Ectodermal cell (in vitro differentiated cells): ENCODE results near the gene PPM1N.
"Not testable (repeated sequence)": the region's sequence is repeated elsewhere in the genome, so short reads cannot be mapped to it uniquely, and the experiment has no call there.

Source experiments
- H3K27ac ChIP-seq: 2 replicates; pipeline ENCODE4 v1.7.0; 2013; ENCODE audit warnings: mild to moderate bottlenecking, low read depth, low read length; ENCODE audit not compliant: insufficient read depth, poor library complexity, severe bottlenecking
- H3K27me3 ChIP-seq: 2 replicates; pipeline ENCODE4 v1.7.0; 2013; ENCODE audit warnings: mild to moderate bottlenecking, low read length; ENCODE audit not compliant: insufficient read depth, control insufficient read depth, poor library complexity, severe bottlenecking
- H3K36me3 ChIP-seq: one replicate; pipeline ENCODE4 v1.7.0; 2013; ENCODE audit warnings: low read length; ENCODE audit not compliant: control insufficient read depth, insufficient read depth
- H3K4me1 ChIP-seq: one replicate; pipeline ENCODE4 v1.7.0; 2013; ENCODE audit warnings: low read length; ENCODE audit not compliant: control insufficient read depth, insufficient read depth
- H3K4me3 ChIP-seq: 2 replicates; pipeline ENCODE4 v1.7.0; 2013; ENCODE audit warnings: low read depth, low read length, control low read depth; ENCODE audit not compliant: insufficient read depth
- H3K9me3 ChIP-seq: 2 replicates; pipeline ENCODE4 v1.7.0; 2013; ENCODE audit warnings: mild to moderate bottlenecking, low read length, moderate library complexity; ENCODE audit not compliant: control insufficient read depth
- WGBS, 2 experiments: methylation state at CpG; one replicate each; pipeline ENCODE4 v1.1.7; 2013; ENCODE audit warnings: missing lambda C conversion rate in 2 of 2; 5-methylcytosine and 5-hydroxymethylcytosine counted together

The PPM1N gene

GRCh38 chr19:45508417-45508860 is 10.2 kb downstream of the PPM1N start:
- 0% methylated on average over 25 to 26 of the region's 26 CpGs for WGBS, 2 experiments
- H3K4me1 ChIP-seq = peaks cover 15% of the 10 kb centered on the region

GRCh38 chr19:45508861-45509691 is 10.8 kb downstream of the PPM1N start:
- Histone ChIP-seq H3K4me3 (peak overlapping the region; percentile 97), H3K27ac (peak overlapping the region; percentile 44)
- 2% methylated on average over 25 to 28 of the region's 28 CpGs for WGBS, 2 experiments

More at GRCh38 chr19:45508417-45508860, 10.2 kb downstream of the PPM1N start:
- no peaks in the 10 kb centered on the region for H3K27me3 ChIP-seq
- H3K36me3 ChIP-seq = no peaks in the 10 kb centered on the region
- no peaks in the 10 kb centered on the region for H3K9me3 ChIP-seq
- H3K27ac ChIP-seq = no peak overlapping the region
- H3K4me3 ChIP-seq = peak overlapping the region; percentile 97

GRCh38 chr19:45509692-45510015 is 11.4 kb downstream of the PPM1N start:
- Histone ChIP-seq H3K27ac (no peak overlapping the region), H3K4me3 (peak overlapping the region; percentile 97), H3K27me3 (no peaks in the 10 kb centered on the region), H3K4me1 (peaks cover 15% of the 10 kb centered on the region), H3K36me3 (no peaks in the 10 kb centered on the region), H3K9me3 (no peaks in the 10 kb centered on the region)
- WGBS, 2 experiments = 22 to 42% methylated on average over 3 of the region's 3 CpGs

More at GRCh38 chr19:45508861-45509691, 10.8 kb downstream of the PPM1N start:
- H3K9me3 ChIP-seq = no peaks in the 10 kb centered on the region
- H3K4me1 ChIP-seq = peaks cover 15% of the 10 kb centered on the region
- no peaks in the 10 kb centered on the region for H3K36me3 ChIP-seq
- no peaks in the 10 kb centered on the region for H3K27me3 ChIP-seq

GRCh38 chr19:45510352-45510751 is 12.1 kb downstream of the PPM1N start:
- WGBS, 2 experiments = 91 to 95% methylated on average over 11 of the region's 11 CpGs
- not testable (repeated sequence) for H3K27ac ChIP-seq, H3K27me3 ChIP-seq, H3K36me3 ChIP-seq, H3K4me3 ChIP-seq, H3K9me3 ChIP-seq
- H3K4me1 ChIP-seq = peaks cover 15% of the 10 kb centered on the region

- H3K9me3 ChIP-seq = no peaks in the 10 kb centered on the region
- no peaks in the 10 kb centered on the region for H3K36me3 ChIP-seq
- no peaks in the 10 kb centered on the region for H3K27me3 ChIP-seq
- no peak overlapping the region for H3K4me3 ChIP-seq
- peaks cover 11% of the 10 kb centered on the region for H3K4me1 ChIP-seq
- H3K27ac ChIP-seq = no peak overlapping the region
- WGBS, 2 experiments = 95 to 98% methylated on average over 5 of the region's 5 CpGs
Observed at GRCh38 chr19:45511074-45511473, 12.8 kb downstream of the PPM1N start.

- peaks cover 9% of the 10 kb centered on the region for H3K4me1 ChIP-seq
- no peak overlapping the region for H3K27ac ChIP-seq
- H3K4me3 ChIP-seq = no peak overlapping the region
- H3K36me3 ChIP-seq = peaks cover 2% of the 10 kb centered on the region
- H3K27me3 ChIP-seq = no peaks in the 10 kb centered on the region
- 92 to 94% methylated on average over 6 of the region's 6 CpGs for WGBS, 2 experiments
- no peaks in the 10 kb centered on the region for H3K9me3 ChIP-seq
Observed at GRCh38 chr19:45512881-45513483, 14.7 kb downstream of the PPM1N start.

- 89% methylated on average over 13 of the region's 13 CpGs for WGBS, 2 experiments
- H3K4me3 ChIP-seq = no peak overlapping the region
Observed at GRCh38 chr19:45514376-45515051, 16.3 kb downstream of the PPM1N start.

GRCh38 chr19:45515081-45515624 is 16.9 kb downstream of the PPM1N start:
- no peak overlapping the region for H3K27ac ChIP-seq
- 94 to 95% methylated on average over 9 to 10 of the region's 10 CpGs for WGBS, 2 experiments
- no peaks in the 10 kb centered on the region for H3K27me3 ChIP-seq
- no peaks in the 10 kb centered on the region for H3K9me3 ChIP-seq
- no peak overlapping the region for H3K4me3 ChIP-seq
- H3K4me1 ChIP-seq = no peaks in the 10 kb centered on the region
- H3K36me3 ChIP-seq = peaks cover 4% of the 10 kb centered on the region

More at GRCh38 chr19:45514376-45515051, 16.3 kb downstream of the PPM1N start:
- H3K27me3 ChIP-seq = no peaks in the 10 kb centered on the region
- no peak overlapping the region for H3K27ac ChIP-seq
- H3K9me3 ChIP-seq = no peaks in the 10 kb centered on the region
- peaks cover 4% of the 10 kb centered on the region for H3K36me3 ChIP-seq
- H3K4me1 ChIP-seq = peaks cover 4% of the 10 kb centered on the region

GRCh38 chr19:45515807-45516401 is 17.7 kb downstream of the PPM1N start:
- WGBS, 2 experiments = 92 to 94% methylated on average over 9 of the region's 9 CpGs
- H3K4me3 ChIP-seq = no peak overlapping the region
- no peaks in the 10 kb centered on the region for H3K4me1 ChIP-seq
- no peaks in the 10 kb centered on the region for H3K27me3 ChIP-seq
- peaks cover 6% of the 10 kb centered on the region for H3K36me3 ChIP-seq
- no peaks in the 10 kb centered on the region for H3K9me3 ChIP-seq
- no peak overlapping the region for H3K27ac ChIP-seq
